Activated T-cell treated with anti-CD3 and anti-CD28 coated beads, Interleukin-2, amount 50 U/mL, for 4 hours (primary cell): ENCODE data around the gene RBP4. TPM values are rescaled to one million over a fixed set of nuclear protein-coding genes. Genes with fewer than 3 reads are reported as not detected.

Source experiments
- ATAC-seq, 2 donors: fragments of 200-7000 bp; cut with Tn5 transposase; one replicate each; pipeline ENCODE4 v1.10.0; 2021
- DNase-seq: peaks from one replicate; pipeline ENCODE4 v3.0.0-alpha.2; 2020
- H3K27me3 Mint-ChIP-seq: one replicate; pipeline ENCODE4 v1.8.0; 2021; ENCODE audit warnings: low read depth, mixed read lengths
- H3K36me3 Mint-ChIP-seq: one replicate; pipeline ENCODE4 v1.8.0; 2022; ENCODE audit warnings: mixed read lengths; ENCODE audit not compliant: insufficient read depth
- H3K4me1 Mint-ChIP-seq: one replicate; pipeline ENCODE4 v1.8.0; 2021; ENCODE audit warnings: low read depth, mixed read lengths
- H3K4me3 Mint-ChIP-seq: one replicate; pipeline ENCODE4 v1.8.0; 2021; ENCODE audit warnings: mild to moderate bottlenecking, moderate library complexity, mixed read lengths
- H3K9me3 Mint-ChIP-seq: one replicate; pipeline ENCODE4 v1.8.0; 2021; ENCODE audit warnings: mixed read lengths
- total RNA-seq, 3 donors: library from RNA; stranded (reverse); gene quantifications; one replicate each; pipeline ENCODE4 v1.2.1, GENCODE V29; 2021

Gene RBP4
- total RNA-seq, 3 donors from 2014 or later, result 0.98 to 1.5 (median 1.4) TPM

DNA sequence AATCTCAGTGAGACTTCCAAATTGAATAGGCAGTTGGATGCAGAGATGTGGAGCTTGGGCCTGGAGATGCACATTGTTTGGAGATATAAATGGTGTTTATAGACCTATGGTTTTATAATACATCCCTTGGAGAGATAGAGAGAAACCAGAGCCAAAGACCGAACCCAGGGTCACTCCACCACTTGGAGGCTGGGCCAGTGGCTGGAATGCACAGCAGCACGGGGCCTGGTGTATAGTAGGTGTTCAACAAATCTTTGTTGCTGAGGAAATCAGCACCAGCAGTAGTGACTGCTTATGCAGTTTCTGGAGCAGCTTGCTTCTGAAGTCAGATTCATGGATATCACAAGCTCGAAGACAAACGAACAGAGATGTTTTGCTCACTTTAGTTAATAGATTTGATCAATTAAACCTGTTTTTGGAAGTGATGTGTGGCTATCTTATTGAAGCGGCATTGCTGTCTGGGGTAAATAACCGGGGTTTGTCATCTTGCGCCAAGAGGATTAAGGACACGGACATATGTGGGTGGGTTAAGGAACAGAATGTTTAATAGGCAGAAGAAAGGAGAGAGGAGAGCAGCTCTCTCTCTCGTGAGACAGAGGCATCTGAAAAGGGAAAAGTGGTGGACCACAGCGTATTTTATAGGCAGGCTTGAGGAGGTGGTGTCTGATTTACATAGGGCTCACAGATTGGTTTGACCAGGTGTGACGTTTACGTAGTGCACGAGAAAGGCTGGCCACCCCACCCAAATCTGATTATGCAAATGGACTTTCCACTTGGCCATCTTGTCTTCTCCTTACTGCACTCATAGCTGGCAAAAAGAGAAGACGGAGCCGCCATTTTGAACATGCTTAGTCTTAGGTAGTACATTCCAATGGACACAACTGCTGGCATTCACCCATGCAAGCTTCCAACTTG lies 11.1 kb downstream of the RBP4 start:
- H3K4me3 Mint-ChIP-seq, result no peak overlapping the region
- no peaks in the 10 kb centered on the region for H3K9me3 Mint-ChIP-seq
- ATAC-seq, result no peak
- no peaks in the 10 kb centered on the region for H3K4me1 Mint-ChIP-seq
- H3K36me3 Mint-ChIP-seq, result no peaks in the 10 kb centered on the region
- no peak for DNase-seq
- peaks cover 4% of the 10 kb centered on the region for H3K27me3 Mint-ChIP-seq

DNA sequence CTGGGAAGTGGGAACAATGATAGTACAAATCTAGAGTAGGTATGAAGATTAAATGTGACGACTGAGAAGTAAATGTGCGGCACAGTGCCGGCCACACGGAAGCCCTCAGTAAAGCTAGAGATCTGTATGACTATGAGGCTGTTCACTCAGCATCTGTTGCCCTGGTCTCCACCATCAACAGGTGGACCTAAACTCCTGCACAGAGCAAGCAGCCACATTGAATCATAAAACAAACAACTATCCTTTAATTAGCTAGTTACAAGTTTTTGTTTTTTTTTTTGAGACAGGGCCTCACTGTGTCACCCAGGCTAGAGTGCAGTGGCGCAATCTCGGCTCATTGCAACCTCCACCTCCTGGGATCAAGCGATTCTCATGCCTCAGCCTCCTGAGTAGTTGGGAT lies 16.6 kb downstream of the RBP4 start:
- Mint-ChIP-seq H3K4me1 (no peaks in the 10 kb centered on the region), H3K9me3 (peaks cover 1% of the 10 kb centered on the region), H3K4me3 (no peak overlapping the region), H3K36me3 (no peaks in the 10 kb centered on the region), H3K27me3 (peaks cover 4% of the 10 kb centered on the region)
- ATAC-seq (no peak), DNase-seq (no peak)

DNA sequence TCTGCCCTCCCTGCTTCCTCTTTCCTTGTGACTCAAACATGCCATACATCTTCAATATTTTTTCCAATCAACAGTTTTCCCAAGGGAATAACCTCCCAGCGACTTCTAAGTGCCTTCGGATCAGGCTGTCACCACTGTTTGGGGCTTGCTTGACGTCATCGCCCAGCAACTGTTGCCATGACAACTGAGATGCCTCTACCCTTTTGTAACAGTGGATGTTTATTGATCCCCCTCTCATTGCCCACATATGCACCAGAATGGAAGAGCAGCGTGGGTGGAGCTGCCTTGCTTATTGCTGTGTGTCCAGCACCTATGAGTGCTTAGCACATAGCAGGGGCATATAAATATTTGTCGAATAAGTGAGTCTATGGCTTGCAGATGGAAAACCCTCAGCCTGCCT lies 20.2 kb downstream of the RBP4 start:
- DNase-seq (no peak), ATAC-seq (no peak)
- Mint-ChIP-seq H3K9me3 (peaks cover 5% of the 10 kb centered on the region), H3K36me3 (no peaks in the 10 kb centered on the region), H3K4me3 (no peak overlapping the region), H3K4me1 (no peaks in the 10 kb centered on the region), H3K27me3 (no peaks in the 10 kb centered on the region)

DNA sequence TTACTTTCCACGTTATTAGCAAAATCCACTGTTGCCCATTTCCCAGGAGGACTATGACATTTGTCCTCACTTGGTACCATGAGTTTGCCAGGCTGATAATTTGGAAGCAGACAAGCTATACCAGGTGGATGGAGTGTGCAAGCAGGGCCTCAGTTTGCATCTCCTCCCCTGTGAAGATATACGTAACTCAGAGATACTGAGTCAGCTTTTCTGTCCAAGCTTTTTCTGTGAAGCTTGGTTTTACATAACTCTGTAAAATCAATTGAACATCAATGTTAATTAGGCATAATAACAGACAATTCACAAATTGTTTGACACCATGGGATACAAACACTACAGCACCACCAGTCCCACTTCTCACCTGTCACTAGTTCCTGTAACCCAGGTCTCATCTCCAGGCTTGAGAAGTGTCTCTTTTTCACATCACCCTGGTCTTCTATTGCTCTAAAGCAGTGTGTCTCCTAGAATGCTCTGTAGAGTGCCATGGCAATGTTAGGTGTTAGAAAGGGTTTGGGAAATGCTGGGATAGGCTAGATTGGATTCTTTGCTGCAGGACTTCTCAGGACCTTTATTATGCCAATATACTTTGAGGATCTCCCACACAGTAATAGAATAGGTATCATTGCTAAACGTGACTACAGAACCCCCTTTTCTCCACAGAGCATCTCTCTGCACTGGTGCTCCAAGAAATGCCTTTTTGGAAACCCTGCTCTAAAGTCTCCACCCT lies 20.9 kb downstream of the RBP4 start:
- Mint-ChIP-seq H3K27me3 (no peaks in the 10 kb centered on the region), H3K4me3 (no peak overlapping the region), H3K36me3 (no peaks in the 10 kb centered on the region), H3K9me3 (peaks cover 5% of the 10 kb centered on the region), H3K4me1 (no peaks in the 10 kb centered on the region)
- ATAC-seq (no peak), DNase-seq (no peak)

DNA sequence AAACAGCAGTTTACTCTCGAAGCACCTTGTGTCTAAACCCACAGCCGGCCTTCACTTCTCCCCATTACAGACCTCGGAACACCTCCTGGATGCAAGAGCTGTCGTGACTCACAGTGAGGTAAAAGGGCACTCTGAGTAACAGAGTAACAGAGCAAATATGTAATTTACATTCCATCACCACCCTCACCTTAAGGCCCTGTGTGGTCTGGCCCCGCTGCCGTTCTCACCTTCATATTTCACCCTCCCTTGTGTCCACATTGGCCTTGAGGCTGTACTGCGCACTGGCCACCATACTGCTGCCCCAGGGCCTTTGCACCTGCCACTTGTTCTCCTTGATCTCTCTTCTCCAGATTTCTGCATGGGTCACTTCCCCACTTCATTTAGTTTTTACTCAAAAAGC lies 21.9 kb downstream of the RBP4 start:
- no peaks in the 10 kb centered on the region for H3K4me1 Mint-ChIP-seq
- no peaks in the 10 kb centered on the region for H3K36me3 Mint-ChIP-seq
- DNase-seq, result no peak
- H3K9me3 Mint-ChIP-seq, result peaks cover 5% of the 10 kb centered on the region
- H3K27me3 Mint-ChIP-seq, result no peaks in the 10 kb centered on the region
- H3K4me3 Mint-ChIP-seq, result no peak overlapping the region
- no peak for ATAC-seq

DNA sequence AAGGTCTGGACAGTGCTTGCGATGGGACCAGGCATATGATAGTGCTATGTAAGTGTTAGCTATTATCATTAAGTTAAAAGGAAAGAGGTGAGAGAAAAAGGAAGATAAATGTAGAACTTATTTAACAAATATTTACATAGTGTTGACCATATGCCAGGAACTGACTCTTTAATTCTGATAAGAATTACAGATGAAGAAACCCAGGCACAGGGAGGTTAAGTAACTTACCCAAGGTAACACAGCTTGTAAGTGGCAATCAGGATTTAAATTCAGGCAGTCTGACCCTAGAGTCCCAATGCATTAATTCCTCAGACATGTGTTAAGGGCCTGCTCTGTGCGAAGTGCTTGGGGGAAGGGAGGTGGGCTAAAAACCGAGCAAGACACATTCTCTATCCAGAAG lies 23.5 kb downstream of the RBP4 start:
- Mint-ChIP-seq H3K9me3 (peaks cover 5% of the 10 kb centered on the region), H3K4me1 (peaks cover 5% of the 10 kb centered on the region), H3K4me3 (no peak overlapping the region), H3K36me3 (no peaks in the 10 kb centered on the region), H3K27me3 (peaks cover 1% of the 10 kb centered on the region)
- DNase-seq, result no peak
- no peak for ATAC-seq

DNA sequence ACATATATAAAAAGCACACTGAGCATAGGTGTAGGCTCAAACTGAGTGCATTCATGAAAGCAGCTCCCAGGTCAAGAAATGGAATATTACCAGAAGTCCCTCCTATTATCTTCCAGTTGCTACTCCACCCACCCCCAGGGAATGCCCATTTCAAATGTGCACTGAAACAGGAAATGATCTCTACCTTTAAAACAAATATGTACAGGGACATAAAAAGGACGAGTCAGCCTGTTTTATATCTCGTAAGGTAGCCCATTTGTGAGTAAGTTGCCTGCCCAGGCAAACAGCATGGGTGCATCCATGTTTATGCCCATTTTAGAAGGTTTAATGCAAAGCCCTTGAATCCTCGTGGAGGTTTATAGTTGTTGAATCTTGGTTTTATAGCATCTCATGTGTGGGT lies 24.1 kb downstream of the RBP4 start:
- peaks cover 5% of the 10 kb centered on the region for H3K4me1 Mint-ChIP-seq
- H3K27me3 Mint-ChIP-seq, result peaks cover 7% of the 10 kb centered on the region
- H3K9me3 Mint-ChIP-seq, result peaks cover 5% of the 10 kb centered on the region
- H3K36me3 Mint-ChIP-seq, result no peaks in the 10 kb centered on the region
- ATAC-seq (no peak), DNase-seq (no peak)
- H3K4me3 Mint-ChIP-seq, result no peak overlapping the region

DNA sequence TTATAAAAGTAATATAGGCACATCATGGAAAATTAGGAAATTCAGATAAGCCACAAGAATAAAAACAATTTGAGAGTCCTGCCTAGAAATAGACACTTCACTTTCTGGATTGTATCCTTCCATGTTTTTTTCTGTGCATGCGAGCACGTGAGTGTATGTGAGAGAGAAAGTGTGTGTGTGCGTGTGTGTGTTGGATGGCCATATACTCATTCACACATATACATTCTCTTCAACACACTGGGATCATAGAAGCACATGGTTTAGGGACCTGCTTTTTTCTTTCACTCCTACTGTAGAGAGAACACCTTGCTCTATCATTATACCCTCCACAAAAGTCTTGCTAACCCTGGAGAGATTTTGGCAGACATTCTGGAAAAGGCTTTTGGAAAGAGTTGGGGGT lies 27.1 kb downstream of the RBP4 start:
- H3K4me3 Mint-ChIP-seq, result no peak overlapping the region
- no peaks in the 10 kb centered on the region for H3K36me3 Mint-ChIP-seq
- ATAC-seq, result no peak
- no peak for DNase-seq
- H3K4me1 Mint-ChIP-seq, result peaks cover 5% of the 10 kb centered on the region
- H3K27me3 Mint-ChIP-seq, result peaks cover 22% of the 10 kb centered on the region
- no peaks in the 10 kb centered on the region for H3K9me3 Mint-ChIP-seq

DNA sequence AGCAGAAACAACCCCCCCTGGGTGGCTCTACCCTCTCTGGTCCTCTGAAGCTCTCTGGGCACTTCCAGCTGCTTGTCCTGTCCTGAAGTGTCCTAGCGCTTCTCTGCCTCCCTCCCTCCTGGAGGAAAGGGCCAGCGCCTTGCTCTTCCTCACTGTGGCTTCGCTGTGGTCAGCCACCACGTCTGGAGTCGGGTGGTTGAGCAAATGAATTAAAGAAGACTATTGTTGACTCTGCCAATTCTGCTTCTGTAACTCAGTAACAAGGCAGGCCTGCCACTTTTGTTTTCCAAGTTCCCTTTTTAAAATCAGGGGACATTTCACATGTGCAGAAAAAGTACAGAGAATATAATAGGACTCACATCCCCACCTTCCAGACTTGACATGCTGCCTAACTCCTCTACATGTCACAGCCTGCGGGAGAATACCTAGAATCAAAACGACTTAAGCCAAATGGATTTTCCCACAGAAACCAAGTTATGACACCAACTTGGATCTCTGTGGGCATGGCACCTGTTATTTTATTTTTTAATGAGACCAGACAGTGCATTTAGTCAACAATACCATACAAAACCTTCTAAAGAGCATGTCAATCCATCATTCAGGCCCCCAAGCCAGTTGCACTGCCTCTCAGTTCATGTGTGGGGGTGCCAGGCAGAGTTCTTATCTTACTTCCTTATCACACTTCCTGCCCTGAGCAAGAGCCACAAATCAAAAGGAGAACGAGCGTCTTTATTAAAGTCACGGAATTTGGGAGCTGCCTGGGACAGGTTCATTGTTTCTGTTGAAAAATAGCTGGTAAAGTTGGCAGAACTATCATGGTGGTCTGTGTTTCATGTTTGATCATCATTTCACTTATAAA lies 27.8 kb downstream of the RBP4 start:
- Mint-ChIP-seq H3K4me3 (no peak overlapping the region), H3K9me3 (no peaks in the 10 kb centered on the region), H3K4me1 (peaks cover 5% of the 10 kb centered on the region), H3K36me3 (no peaks in the 10 kb centered on the region), H3K27me3 (peaks cover 25% of the 10 kb centered on the region)
- DNase-seq, result no peak
- no peak for ATAC-seq

DNA sequence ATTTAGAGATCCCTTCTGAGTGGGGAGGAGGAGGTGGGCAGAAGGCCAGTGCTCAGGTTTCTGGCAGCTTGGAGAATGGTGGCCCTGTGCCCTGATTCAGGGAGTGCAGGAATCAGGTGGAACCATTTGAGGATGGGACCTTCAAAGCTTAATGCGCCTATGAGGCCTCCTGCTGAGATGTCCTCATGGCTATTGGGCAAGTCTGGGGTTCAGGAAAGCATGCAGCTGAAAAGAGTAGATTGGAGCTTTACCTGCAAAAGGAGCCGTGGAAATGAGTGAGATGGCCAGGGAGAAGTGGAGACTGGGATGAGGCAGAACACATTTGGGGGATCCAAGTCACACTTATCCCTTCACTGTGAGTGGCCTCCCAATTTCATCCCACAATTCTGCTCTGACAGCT lies 28.4 kb downstream of the RBP4 start:
- ATAC-seq (no peak), DNase-seq (no peak)
- peaks cover 5% of the 10 kb centered on the region for H3K4me1 Mint-ChIP-seq
- peaks cover 32% of the 10 kb centered on the region for H3K27me3 Mint-ChIP-seq
- no peaks in the 10 kb centered on the region for H3K36me3 Mint-ChIP-seq
- H3K9me3 Mint-ChIP-seq, result no peaks in the 10 kb centered on the region
- no peak overlapping the region for H3K4me3 Mint-ChIP-seq

DNA sequence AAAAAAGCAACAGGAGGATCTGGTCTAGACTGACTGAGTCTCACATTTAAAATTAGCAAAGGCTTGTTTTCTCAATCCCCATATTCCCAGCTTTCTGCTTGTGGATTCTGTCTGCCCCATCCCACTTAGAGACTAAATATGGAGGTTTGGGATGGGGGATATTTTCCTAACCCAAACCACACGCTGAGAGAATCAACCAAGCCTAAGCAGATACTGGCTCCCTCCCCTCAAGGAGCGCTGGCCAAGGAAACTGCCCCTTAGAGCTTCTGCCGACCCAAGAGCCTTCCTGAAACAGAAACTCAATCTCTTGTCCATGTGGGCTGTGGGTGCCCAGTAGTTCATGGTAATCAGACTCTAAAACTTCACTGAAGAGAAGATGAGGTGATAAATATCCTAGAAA lies 30.7 kb downstream of the RBP4 start:
- H3K36me3 Mint-ChIP-seq, result no peaks in the 10 kb centered on the region
- H3K27me3 Mint-ChIP-seq, result peaks cover 49% of the 10 kb centered on the region
- H3K9me3 Mint-ChIP-seq, result no peaks in the 10 kb centered on the region
- H3K4me1 Mint-ChIP-seq, result peaks cover 8% of the 10 kb centered on the region
- DNase-seq (no peak), ATAC-seq (no peak)
- H3K4me3 Mint-ChIP-seq, result no peak overlapping the region

DNA sequence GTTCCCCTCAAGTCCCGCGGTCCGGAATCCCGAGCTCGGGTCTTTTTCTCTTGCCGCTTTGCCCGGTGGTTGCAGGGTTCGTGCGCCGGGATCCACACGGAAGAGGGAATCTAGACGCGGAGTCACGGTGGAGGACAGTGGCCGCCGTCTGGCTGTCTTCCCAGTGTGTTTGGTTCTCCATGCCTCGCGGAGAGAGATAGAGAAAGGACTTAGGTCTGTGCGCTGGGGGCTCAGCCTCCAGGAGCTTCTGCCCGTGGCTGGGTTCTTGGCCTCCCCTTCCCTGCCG lies 33.0 kb downstream of the RBP4 start:
- no peaks in the 10 kb centered on the region for H3K36me3 Mint-ChIP-seq
- H3K27me3 Mint-ChIP-seq, result peaks cover 59% of the 10 kb centered on the region
- DNase-seq (no peak), ATAC-seq (no peak)
- H3K4me1 Mint-ChIP-seq, result peaks cover 3% of the 10 kb centered on the region
- H3K9me3 Mint-ChIP-seq, result no peaks in the 10 kb centered on the region
- no peak overlapping the region for H3K4me3 Mint-ChIP-seq

DNA sequence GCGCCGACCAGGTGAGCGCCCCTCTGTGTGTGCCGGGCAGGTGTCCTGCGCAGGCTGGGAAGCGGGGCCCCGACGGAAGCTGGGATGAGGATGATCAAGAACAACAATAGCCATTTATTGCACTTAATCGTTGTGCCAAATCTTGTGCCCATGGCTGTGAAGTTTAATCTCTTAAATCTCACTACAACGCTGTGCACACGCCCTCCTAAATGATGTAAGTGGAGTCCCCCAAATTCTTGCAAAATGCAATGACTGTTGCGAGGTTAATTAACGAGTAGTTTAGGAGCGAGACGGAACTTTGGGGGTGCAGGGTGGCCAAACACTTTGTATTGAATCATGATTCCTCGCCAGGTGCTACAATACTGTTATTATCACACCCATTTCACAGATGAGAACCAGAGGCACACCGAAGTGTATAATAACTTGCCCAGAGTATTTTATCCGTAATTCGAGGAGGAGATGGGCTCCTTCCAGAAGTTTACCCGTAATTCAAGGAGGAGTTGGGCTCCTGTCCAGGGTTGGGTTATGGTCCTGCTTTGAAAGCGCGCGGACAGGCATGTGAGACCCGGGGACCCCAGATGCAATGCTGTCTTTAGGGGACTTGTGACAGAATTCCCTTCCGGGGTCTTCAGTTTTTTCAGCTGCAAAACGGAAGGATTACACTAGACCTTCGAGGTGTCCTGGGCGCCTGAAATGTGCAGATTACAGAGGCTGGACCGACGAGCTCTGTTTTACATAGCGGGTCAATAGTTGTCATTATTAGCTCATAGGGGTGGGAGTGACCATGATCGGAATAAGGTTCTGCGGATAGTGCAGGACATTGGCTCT lies 33.5 kb downstream of the RBP4 start:
- H3K4me3 Mint-ChIP-seq, result no peak overlapping the region
- no peaks in the 10 kb centered on the region for H3K9me3 Mint-ChIP-seq
- ATAC-seq (no peak), DNase-seq (no peak)
- H3K36me3 Mint-ChIP-seq, result no peaks in the 10 kb centered on the region
- peaks cover 3% of the 10 kb centered on the region for H3K4me1 Mint-ChIP-seq
- peaks cover 57% of the 10 kb centered on the region for H3K27me3 Mint-ChIP-seq
